Measurements from ENCODE around the gene EFR3B. TPM values are rescaled to one million over a fixed set of nuclear protein-coding genes. Genes with fewer than 3 reads are reported as not detected.
"Not testable (repeated sequence)": the region's sequence is repeated elsewhere in the genome, so short reads cannot be mapped to it uniquely, and the experiment has no call there.

The EFR3B gene
- polyA plus RNA-seq, 3 donors, result not detected

DNA sequence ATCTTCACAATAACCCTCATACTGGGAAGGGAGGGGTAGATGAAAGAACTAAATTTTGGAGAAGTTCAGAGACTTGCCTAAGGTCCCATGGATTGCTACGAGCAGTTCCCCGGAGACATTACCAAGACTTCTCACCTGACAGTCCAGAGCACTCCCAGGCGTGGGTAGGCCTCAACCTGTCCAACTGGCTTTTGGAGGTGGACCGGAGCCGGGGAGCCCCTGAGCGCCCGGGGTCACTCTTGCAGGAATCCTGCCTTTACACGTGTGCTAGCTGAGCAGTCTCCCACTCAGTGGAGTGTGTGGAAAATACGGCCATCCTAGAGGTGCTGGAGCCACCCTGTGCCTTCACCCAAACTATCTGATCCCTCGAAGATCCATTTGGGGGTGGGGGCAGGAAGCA, 118.5 kb downstream of the EFR3B start:
- peaks cover 13 to 30% (median 14%) of the 10 kb centered on the region in 3 donors for H3K27me3 Mint-ChIP-seq (ENCODE audit: low read depth in 3 of 3)
- Histone ChIP-seq H3K27ac (ENCODE audit: low read depth in 1 of 2, low read length in 2 of 2) (no peak overlapping the region), H3K4me2 (replicated peaks; ENCODE audit: extremely low read depth, low read length, poor library complexity, severe bottlenecking) (peak overlapping the region; percentile 68), H3K4me1 (ENCODE audit: control insufficient read depth in 1 of 2, insufficient read depth in 2 of 2, low read length in 2 of 2) (peaks cover 5 to 17% of the 10 kb centered on the region in 2 donors), H3K79me2 (ENCODE audit: insufficient read depth, low read length) (no peaks in the 10 kb centered on the region), H3K9ac (ENCODE audit: insufficient read depth, low read length, poor library complexity, severe bottlenecking) (no peak overlapping the region), H3K27me3 (ENCODE audit: control insufficient read depth in 2 of 2, insufficient read depth in 2 of 2, low read length in 2 of 2) (peaks cover 0 to 26% of the 10 kb centered on the region in 2 donors), H3K36me3 (replicated peaks in 1 of 2; ENCODE audit: control insufficient read depth in 1 of 2, insufficient read depth in 2 of 2, low read length in 2 of 2) (no peaks in the 10 kb centered on the region), H4K20me1 (ENCODE audit: insufficient read depth, low read length) (no peaks in the 10 kb centered on the region), H3K4me3 (replicated peaks in 1 of 3; ENCODE audit: low read depth in 2 of 3, low read length in 3 of 3) (peak overlapping the region in 1 of 3 experiments; percentile 72), H2AFZ (ENCODE audit: insufficient read depth, low read depth, low read length, poor library complexity, severe bottlenecking) (no peak overlapping the region), H3K9me3 (replicated peaks in 1 of 2; ENCODE audit: control insufficient read depth in 1 of 2, insufficient read depth in 1 of 2, low read length in 2 of 2) (peaks cover 0 to 12% of the 10 kb centered on the region in 2 donors)
- DNase-seq, result no peak
- peaks cover 2 to 24% (median 12%) of the 10 kb centered on the region in 7 donors for H3K9me3 Mint-ChIP-seq
- TF ChIP-seq, protein P1, sequence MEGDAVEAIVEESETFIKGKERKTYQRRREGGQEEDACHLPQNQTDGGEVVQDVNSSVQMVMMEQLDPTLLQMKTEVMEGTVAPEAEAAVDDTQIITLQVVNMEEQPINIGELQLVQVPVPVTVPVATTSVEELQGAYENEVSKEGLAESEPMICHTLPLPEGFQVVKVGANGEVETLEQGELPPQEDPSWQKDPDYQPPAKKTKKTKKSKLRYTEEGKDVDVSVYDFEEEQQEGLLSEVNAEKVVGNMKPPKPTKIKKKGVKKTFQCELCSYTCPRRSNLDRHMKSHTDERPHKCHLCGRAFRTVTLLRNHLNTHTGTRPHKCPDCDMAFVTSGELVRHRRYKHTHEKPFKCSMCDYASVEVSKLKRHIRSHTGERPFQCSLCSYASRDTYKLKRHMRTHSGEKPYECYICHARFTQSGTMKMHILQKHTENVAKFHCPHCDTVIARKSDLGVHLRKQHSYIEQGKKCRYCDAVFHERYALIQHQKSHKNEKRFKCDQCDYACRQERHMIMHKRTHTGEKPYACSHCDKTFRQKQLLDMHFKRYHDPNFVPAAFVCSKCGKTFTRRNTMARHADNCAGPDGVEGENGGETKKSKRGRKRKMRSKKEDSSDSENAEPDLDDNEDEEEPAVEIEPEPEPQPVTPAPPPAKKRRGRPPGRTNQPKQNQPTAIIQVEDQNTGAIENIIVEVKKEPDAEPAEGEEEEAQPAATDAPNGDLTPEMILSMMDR (IDR thresholded peaks at IDR 0.05), result no peak
- WGBS (ENCODE audit: insufficient coverage), result 83% methylated on average over 4 of the region's 10 CpGs
- peak overlapping the region; percentile 47 to 60 for H3K4me3 Mint-ChIP-seq
- peak overlapping the region in 1 of 7 donors; percentile 42 for H3K27ac Mint-ChIP-seq
- intact Hi-C loops (cut with micrococcal nuclease), result no loop called here
- H3K36me3 Mint-ChIP-seq, result peaks cover 0 to 6% of the 10 kb centered on the region in 2 donors
- peaks cover 13% of the 10 kb centered on the region for H3K4me1 Mint-ChIP-seq

GRCh38 chr2:25161055-25161781, 119.3 kb downstream of the EFR3B start:
- no peaks in the 10 kb centered on the region for H4K20me1 ChIP-seq (ENCODE audit: insufficient read depth, low read length)
- DNase-seq, result peak; percentile 57 to 72 (median 58)
- H3K27ac ChIP-seq (ENCODE audit: low read depth in 1 of 2, low read length in 2 of 2), result peak overlapping the region; percentile 43 to 72
- peaks cover 5 to 17% of the 10 kb centered on the region in 2 donors for H3K4me1 ChIP-seq (ENCODE audit: control insufficient read depth in 1 of 2, insufficient read depth in 2 of 2, low read length in 2 of 2)
- peaks cover 0 to 12% of the 10 kb centered on the region in 2 donors for H3K9me3 ChIP-seq (replicated peaks in 1 of 2; ENCODE audit: control insufficient read depth in 1 of 2, insufficient read depth in 1 of 2, low read length in 2 of 2)
- peak overlapping the region; percentile 68 for H3K4me2 ChIP-seq (replicated peaks; ENCODE audit: extremely low read depth, low read length, poor library complexity, severe bottlenecking)
- H3K4me1 Mint-ChIP-seq, result peaks cover 21% of the 10 kb centered on the region
- no peaks in the 10 kb centered on the region for H3K36me3 ChIP-seq (replicated peaks in 1 of 2; ENCODE audit: control insufficient read depth in 1 of 2, insufficient read depth in 2 of 2, low read length in 2 of 2)
- peak overlapping the region; percentile 66 for H3K9ac ChIP-seq (ENCODE audit: insufficient read depth, low read length, poor library complexity, severe bottlenecking)
- peak overlapping the region; percentile 92 for H2AFZ ChIP-seq (ENCODE audit: insufficient read depth, low read depth, low read length, poor library complexity, severe bottlenecking)
- peaks cover 2 to 24% (median 12%) of the 10 kb centered on the region in 7 donors for H3K9me3 Mint-ChIP-seq
- peak overlapping the region; percentile 42 to 72 (median 42) for H3K4me3 ChIP-seq (replicated peaks in 1 of 3; ENCODE audit: low read depth in 2 of 3, low read length in 3 of 3)
- H3K36me3 Mint-ChIP-seq, result peaks cover 0 to 6% of the 10 kb centered on the region in 2 donors
- peak overlapping the region in 3 of 7 donors; percentile 8 to 40 (median 37) for H3K27ac Mint-ChIP-seq
- 40% methylated on average over 69 of the region's 69 CpGs for WGBS (ENCODE audit: insufficient coverage)
- intact Hi-C loops (cut with micrococcal nuclease), result no loop called here
- peaks cover 2 to 35% of the 10 kb centered on the region in 2 donors for H3K27me3 ChIP-seq (ENCODE audit: control insufficient read depth in 2 of 2, insufficient read depth in 2 of 2, low read length in 2 of 2)
- TF ChIP-seq, protein P1 (IDR thresholded peaks at IDR 0.05), result no peak
- H3K4me3 Mint-ChIP-seq, result peak overlapping the region; percentile 53 to 78
- H3K27me3 Mint-ChIP-seq (ENCODE audit: low read depth in 3 of 3), result peaks cover 15 to 39% (median 23%) of the 10 kb centered on the region in 3 donors
- no peaks in the 10 kb centered on the region for H3K79me2 ChIP-seq (ENCODE audit: insufficient read depth, low read length)

DNA sequence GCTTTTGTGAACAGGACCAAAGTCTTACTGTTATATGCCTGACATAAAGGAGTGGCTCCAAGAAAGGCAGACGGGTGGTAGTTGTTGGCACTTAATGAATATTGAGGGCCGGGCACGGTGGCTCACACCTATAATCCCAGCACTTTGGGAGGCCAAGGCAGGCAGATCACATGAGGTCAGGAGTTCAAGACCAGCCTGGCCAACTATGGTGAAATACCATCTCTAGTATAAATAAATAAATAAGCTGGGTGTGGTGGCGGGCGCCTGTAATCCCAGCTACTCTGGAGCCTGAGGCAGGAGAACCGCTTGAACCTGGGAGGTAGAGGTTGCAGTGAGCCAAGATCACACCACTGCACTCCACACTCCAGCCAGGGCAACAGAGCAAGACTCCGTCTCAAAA, 120.2 kb downstream of the EFR3B start:
- peaks cover 5 to 17% of the 10 kb centered on the region in 2 donors for H3K4me1 ChIP-seq (ENCODE audit: control insufficient read depth in 1 of 2, insufficient read depth in 2 of 2, low read length in 2 of 2)
- H3K36me3 ChIP-seq (replicated peaks in 1 of 2; ENCODE audit: control insufficient read depth in 1 of 2, insufficient read depth in 2 of 2, low read length in 2 of 2); DNase-seq; intact Hi-C loops (cut with micrococcal nuclease); H4K20me1 ChIP-seq (ENCODE audit: insufficient read depth, low read length); H3K27ac ChIP-seq (ENCODE audit: low read depth in 1 of 2, low read length in 2 of 2); H3K79me2 ChIP-seq (ENCODE audit: insufficient read depth, low read length); H3K36me3 Mint-ChIP-seq; H3K9ac ChIP-seq (ENCODE audit: insufficient read depth, low read length, poor library complexity, severe bottlenecking): not testable (repeated sequence)
- peak overlapping the region in 1 of 3 experiments; percentile 72 for H3K4me3 ChIP-seq (replicated peaks in 1 of 3; ENCODE audit: low read depth in 2 of 3, low read length in 3 of 3)
- H3K27ac Mint-ChIP-seq, result peak overlapping the region in 1 of 7 donors; percentile 50
- peaks cover 2 to 24% (median 12%) of the 10 kb centered on the region in 7 donors for H3K9me3 Mint-ChIP-seq
- H3K27me3 ChIP-seq (ENCODE audit: control insufficient read depth in 2 of 2, insufficient read depth in 2 of 2, low read length in 2 of 2), result peaks cover 10 to 43% of the 10 kb centered on the region in 2 donors
- H3K4me1 Mint-ChIP-seq, result peaks cover 25% of the 10 kb centered on the region
- WGBS (ENCODE audit: insufficient coverage), result no CpG with 5 or more reads among the region's 7 CpGs
- peak overlapping the region; percentile 68 for H3K4me2 ChIP-seq (replicated peaks; ENCODE audit: extremely low read depth, low read length, poor library complexity, severe bottlenecking)
- H3K9me3 ChIP-seq (replicated peaks in 1 of 2; ENCODE audit: control insufficient read depth in 1 of 2, insufficient read depth in 1 of 2, low read length in 2 of 2), result peaks cover 4 to 12% of the 10 kb centered on the region in 2 donors
- H2AFZ ChIP-seq (ENCODE audit: insufficient read depth, low read depth, low read length, poor library complexity, severe bottlenecking), result peak overlapping the region; percentile 92
- peak overlapping the region; percentile 20 to 36 for H3K4me3 Mint-ChIP-seq
- H3K27me3 Mint-ChIP-seq (ENCODE audit: low read depth in 3 of 3), result peaks cover 22 to 47% (median 31%) of the 10 kb centered on the region in 3 donors
